ENCODE measurements around the gene TNNI2. TPM values are rescaled to one million over a fixed set of nuclear protein-coding genes. Genes with fewer than 3 reads are reported as not detected.
"Not testable (repeated sequence)": the region's sequence is repeated elsewhere in the genome, so short reads cannot be mapped to it uniquely, and the experiment has no call there.

Gene TNNI2
- total RNA-seq, 1 experiment from 2014 or later = not detected

DNA sequence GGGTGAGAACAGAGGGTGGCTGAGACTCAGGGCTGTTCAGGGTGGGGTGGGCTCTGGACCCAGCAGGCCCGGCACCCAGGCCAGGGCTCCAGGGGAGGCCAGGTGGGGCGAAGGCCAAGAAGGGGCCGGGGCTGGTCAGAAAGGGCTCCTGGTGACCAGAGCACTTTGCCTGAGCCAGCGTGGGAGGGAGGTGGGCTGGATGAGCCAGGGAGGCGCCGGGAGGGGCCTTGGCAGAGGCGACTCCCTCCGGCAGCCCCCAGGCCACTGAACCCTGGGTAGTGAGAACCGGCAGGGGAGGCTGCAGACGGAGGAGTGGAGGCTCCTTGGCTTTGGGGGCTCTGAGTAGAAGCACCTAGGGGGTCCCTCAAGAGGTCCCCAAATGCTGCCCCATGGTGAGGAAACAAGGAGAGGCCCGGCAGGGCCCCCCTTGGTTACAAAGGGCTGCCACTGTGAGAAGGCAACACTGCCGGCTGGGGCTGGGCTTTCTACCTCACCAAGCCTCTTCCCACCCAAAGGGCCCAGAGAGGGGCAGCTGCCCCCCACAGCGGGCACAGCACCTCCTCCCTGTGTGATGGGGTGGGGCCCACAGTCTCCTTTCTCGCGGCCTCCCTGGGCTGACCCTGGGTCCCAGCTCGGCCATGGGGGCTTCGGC is 35.8 kb downstream of the TNNI2 start:
- H3K79me1 ChIP-seq (ENCODE audit: insufficient read depth, low read depth, low read length, poor library complexity, severe bottlenecking); H3K27ac Mint-ChIP-seq; H4K8ac ChIP-seq (replicated peaks; ENCODE audit: insufficient read length, low read depth, low read length); H3K4me2 ChIP-seq (ENCODE audit: insufficient read depth, insufficient read length, low read length); H3K23me2 ChIP-seq (ENCODE audit: insufficient read length, low read depth, low read length, poor library complexity, severe bottlenecking); H3K9me3 ChIP-seq (ENCODE audit: control insufficient read depth, low read depth, low read length); H2BK12ac ChIP-seq (ENCODE audit: insufficient read length, low read depth, low read length); H3K56ac ChIP-seq (ENCODE audit: insufficient read length, low read depth, low read length); H2BK5ac ChIP-seq (ENCODE audit: insufficient read length, low read length); H3K14ac ChIP-seq (ENCODE audit: insufficient read depth, low read length); H3K4me1 ChIP-seq (ENCODE audit: insufficient read depth, low read length); H3K27me3 ChIP-seq (ENCODE audit: insufficient read depth, low read length); H2AK5ac ChIP-seq (ENCODE audit: insufficient read length, low read length); H3K18ac ChIP-seq (ENCODE audit: insufficient read length, low read depth, low read length); H4K91ac ChIP-seq (ENCODE audit: insufficient read length, low read depth, low read length); H2BK15ac ChIP-seq (ENCODE audit: low read depth, low read length); DNase-seq; H3K23ac ChIP-seq (ENCODE audit: insufficient read length, low read depth, low read length); H3K36me3 Mint-ChIP-seq (ENCODE audit: insufficient read depth in 1 of 3, low read depth in 3 of 3); H3K79me2 ChIP-seq (ENCODE audit: insufficient read depth, low read length); H3K27ac ChIP-seq (ENCODE audit: insufficient read length, low read depth, low read length); H2BK20ac ChIP-seq (ENCODE audit: low read depth, low read length, poor library complexity, severe bottlenecking); H3T11ph ChIP-seq (ENCODE audit: low read length); H2AFZ ChIP-seq (ENCODE audit: low read length); H4K5ac ChIP-seq (ENCODE audit: insufficient read length, low read depth, low read length); H2BK120ac ChIP-seq (ENCODE audit: low read depth, low read length, poor library complexity, severe bottlenecking); H3K4me3 Mint-ChIP-seq; H3K27me3 Mint-ChIP-seq (ENCODE audit: low read depth); H3K9ac ChIP-seq (ENCODE audit: extremely low read depth, insufficient read length, low read length); H3K4ac ChIP-seq (ENCODE audit: low read depth, low read length); H4K20me1 ChIP-seq (ENCODE audit: control insufficient read depth, insufficient read depth, insufficient read length); H3K9me3 Mint-ChIP-seq: not testable (repeated sequence)
- WGBS (ENCODE audit: extremely low coverage, insufficient read length, low lambda C conversion rate) = no CpG with 5 or more reads among the region's 17 CpGs
- peaks cover 4 to 10% of the 10 kb centered on the region in 2 experiments; a peak in 3 of 4 replicates for H3K4me1 Mint-ChIP-seq

All from H9 (cell line).